WERI-Rb-1 (cell line): ENCODE measurements around the gene TSC22D1.
"Not testable (repeated sequence)": the region's sequence is repeated elsewhere in the genome, so short reads cannot be mapped to it uniquely, and the experiment has no call there.

Source experiments
- DNase-seq: peaks from one replicate; pipeline ENCODE4 v3.0.0-alpha.2; 2020
- H3K27ac ChIP-seq: fragments of 250-450 bp; sonication (Bioruptor Pico); 2 replicates; pipeline ENCODE4 v1.5.1; 2020; ENCODE audit warnings: mild to moderate bottlenecking, moderate library complexity
- H3K27me3 ChIP-seq: fragments of 250-450 bp; sonication (Bioruptor Pico); 2 replicates; pipeline ENCODE4 v1.5.1; 2021; ENCODE audit warnings: mild to moderate bottlenecking, low read depth, moderate library complexity; ENCODE audit not compliant: insufficient read depth, severe bottlenecking
- H3K36me3 ChIP-seq: fragments of 250-450 bp; sonication (Bioruptor Pico); 2 replicates; pipeline ENCODE4 v1.5.1; 2020; ENCODE audit warnings: mild to moderate bottlenecking, moderate library complexity
- H3K4me3 ChIP-seq: 2 replicates; pipeline ENCODE4 v1.5.1; 2011; ENCODE audit warnings: low read depth, mild to moderate bottlenecking, control low read depth, low read length
- H3K9me3 ChIP-seq: fragments of 250-450 bp; sonication (Bioruptor Pico); 2 replicates; pipeline ENCODE4 v1.5.1; 2021; ENCODE audit warnings: mild to moderate bottlenecking, moderate library complexity; ENCODE audit not compliant: severe bottlenecking
- CTCF ChIP-seq: IDR thresholded peaks from 2 replicates; pipeline ENCODE4 v1.5.1; 2011; ENCODE audit warnings: low read depth, mild to moderate bottlenecking, control low read depth, inconsistent platforms, low read length

Gene TSC22D1

DNA sequence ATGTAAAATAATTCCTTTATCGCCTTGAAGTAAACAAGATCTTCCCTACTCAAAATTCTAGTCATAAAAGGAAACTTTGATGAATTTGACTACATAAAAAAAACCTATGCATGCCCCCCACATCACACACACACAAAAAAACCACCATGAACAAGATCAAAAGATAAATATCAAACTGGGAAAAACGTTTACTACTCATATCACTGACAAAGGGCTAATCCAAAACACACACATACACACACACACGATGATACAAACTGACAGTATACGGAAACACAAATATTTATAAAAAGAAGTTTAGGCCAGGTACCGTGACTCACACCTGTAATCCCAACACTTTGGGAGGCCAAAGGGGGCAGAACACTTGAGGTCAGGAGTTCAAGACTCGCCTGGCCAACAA lies 61.9 kb downstream of the TSC22D1 start:
- TF ChIP-seq CTCF = no peak
- no peaks in the 10 kb centered on the region for H3K36me3 ChIP-seq
- DNase-seq = no peak

DNA sequence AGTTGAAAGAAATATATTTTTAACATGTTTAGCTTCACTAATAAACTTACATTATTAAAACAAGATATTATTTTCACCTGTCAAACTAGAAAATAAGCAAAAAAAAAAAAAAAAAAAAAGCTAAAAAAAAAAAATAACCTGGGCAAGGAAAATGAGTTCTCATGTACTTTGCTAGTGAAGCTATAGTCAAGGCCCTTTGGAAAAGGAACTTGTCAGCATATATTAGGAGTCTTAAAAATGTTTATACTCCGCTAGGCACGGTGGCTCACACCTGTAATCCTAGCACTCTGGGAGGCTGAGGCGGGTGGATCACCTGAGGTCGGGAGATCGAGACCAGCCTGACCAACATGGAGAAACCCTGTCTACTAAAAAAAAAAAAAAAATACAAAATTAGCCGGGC lies 66.3 kb downstream of the TSC22D1 start:
- not testable (repeated sequence) for H3K36me3 ChIP-seq, H3K4me3 ChIP-seq, H3K9me3 ChIP-seq, H3K27me3 ChIP-seq, H3K27ac ChIP-seq, DNase-seq

More for the DNA sequence above, 61.9 kb downstream of the TSC22D1 start:
- no peaks in the 10 kb centered on the region for H3K9me3 ChIP-seq
- no peaks in the 10 kb centered on the region for H3K27me3 ChIP-seq
- no peak overlapping the region for H3K27ac ChIP-seq
- no peak overlapping the region for H3K4me3 ChIP-seq

DNA sequence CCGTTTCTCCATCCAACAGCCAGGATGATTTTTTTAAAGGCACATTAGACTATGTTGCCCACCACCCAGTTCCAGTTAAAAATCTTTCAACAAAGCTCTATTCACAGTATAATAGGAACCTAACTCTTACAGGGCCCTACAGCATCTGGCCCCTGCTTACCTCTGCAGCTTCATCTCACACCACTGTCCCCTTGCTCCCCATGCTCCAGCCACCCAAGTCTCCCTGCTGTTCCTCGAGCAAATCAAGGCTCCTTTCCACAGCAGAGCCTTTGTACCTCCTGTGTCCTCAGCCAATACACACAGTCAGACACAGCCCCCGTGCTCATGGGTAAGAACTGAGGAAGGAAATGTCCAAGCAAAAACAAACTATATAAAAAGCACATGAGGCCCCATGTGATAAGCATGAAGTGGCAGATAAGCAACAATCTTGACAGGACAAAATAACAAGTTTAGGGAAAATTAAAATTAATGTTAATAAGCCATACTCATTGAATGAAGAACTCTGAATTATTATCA lies 67.5 kb downstream of the TSC22D1 start:
- Histone ChIP-seq H3K27me3 (no peaks in the 10 kb centered on the region), H3K4me3 (no peak overlapping the region), H3K9me3 (no peaks in the 10 kb centered on the region), H3K36me3 (no peaks in the 10 kb centered on the region), H3K27ac (no peak overlapping the region)
- TF ChIP-seq CTCF = no peak
- DNase-seq = no peak

DNA sequence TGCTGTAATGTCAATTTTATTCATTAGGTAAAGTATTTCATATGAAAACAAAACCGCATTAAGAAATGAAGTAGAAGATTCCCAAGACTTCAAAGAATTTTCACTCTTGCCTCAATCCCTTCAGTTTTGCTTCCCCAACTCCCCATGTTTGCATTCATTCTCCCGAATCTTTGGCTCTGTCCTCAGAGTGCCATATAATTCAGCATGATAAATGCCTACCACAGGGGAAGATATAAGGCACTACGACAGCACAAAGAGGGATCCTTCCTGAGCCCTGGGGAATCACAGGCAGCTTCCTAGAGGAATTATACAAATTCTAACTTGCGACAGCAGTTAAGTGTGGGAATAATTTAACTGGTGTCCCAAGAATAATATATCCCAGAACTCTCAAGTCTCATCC lies 68.5 kb downstream of the TSC22D1 start:
- no peak for TF ChIP-seq CTCF
- Histone ChIP-seq H3K27ac (no peak overlapping the region), H3K4me3 (no peak overlapping the region), H3K36me3 (no peaks in the 10 kb centered on the region), H3K9me3 (no peaks in the 10 kb centered on the region), H3K27me3 (no peaks in the 10 kb centered on the region)
- no peak for DNase-seq

DNA sequence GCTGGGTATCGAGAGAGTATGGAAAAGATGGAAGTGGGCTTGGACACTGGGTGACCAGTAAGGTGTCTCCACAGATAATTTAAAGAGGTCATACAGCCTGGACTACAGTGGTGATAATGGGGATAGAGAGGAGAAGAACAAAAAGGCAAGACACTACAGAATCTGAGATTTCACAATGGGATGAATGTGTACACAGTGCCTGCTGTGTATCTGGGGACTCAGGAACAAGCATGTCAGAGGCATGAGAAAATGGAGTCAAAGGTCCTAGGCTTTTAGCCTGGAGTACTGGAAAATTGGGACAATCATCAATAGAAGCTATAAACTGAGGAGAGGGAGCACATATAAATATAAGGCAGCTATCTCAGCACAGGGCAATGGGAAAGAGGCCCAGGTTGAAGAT lies 69.4 kb downstream of the TSC22D1 start:
- DNase-seq = no peak
- no peak overlapping the region for H3K4me3 ChIP-seq
- TF ChIP-seq CTCF = no peak
- no peak overlapping the region for H3K27ac ChIP-seq
- no peaks in the 10 kb centered on the region for H3K9me3 ChIP-seq
- H3K36me3 ChIP-seq = no peaks in the 10 kb centered on the region
- no peaks in the 10 kb centered on the region for H3K27me3 ChIP-seq

DNA sequence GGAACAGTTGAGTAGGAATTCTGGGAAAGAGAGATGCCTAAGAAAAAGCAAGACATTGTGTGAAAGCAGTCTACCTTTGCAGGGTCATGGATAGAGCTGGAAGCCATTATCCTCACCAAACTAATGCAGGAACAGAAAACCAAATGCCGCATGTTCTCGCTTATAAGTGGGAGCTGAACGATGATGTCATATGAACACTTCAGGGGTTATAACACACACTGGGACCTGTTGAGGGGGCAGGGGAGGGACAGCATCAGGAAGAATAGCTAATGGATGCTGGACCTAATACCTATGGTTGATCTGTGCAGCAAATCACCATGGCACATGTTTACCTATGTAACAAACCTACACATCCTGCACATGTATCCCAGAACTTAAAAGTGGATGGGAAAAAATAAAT lies 69.9 kb downstream of the TSC22D1 start:
- Histone ChIP-seq H3K27me3 (no peaks in the 10 kb centered on the region), H3K9me3 (no peaks in the 10 kb centered on the region), H3K4me3 (no peak overlapping the region), H3K36me3 (no peaks in the 10 kb centered on the region), H3K27ac (no peak overlapping the region)
- no peak for DNase-seq
- no peak for TF ChIP-seq CTCF
